GM19452 (cell line): ENCODE results near the gene C13orf42.
A peak's percentile ranks its signal among the peaks of the same experiment; 100 is the strongest.
"Not testable (repeated sequence)": the region's sequence is repeated elsewhere in the genome, so short reads cannot be mapped to it uniquely, and the experiment has no call there.

Experiments
- ATAC-seq: cut with Tn5 transposase; IDR thresholded peaks from one replicate; pipeline ENCODE4 v1.9.1; 2021; ENCODE audit not compliant: unreplicated experiment

The C13orf42 gene

DNA sequence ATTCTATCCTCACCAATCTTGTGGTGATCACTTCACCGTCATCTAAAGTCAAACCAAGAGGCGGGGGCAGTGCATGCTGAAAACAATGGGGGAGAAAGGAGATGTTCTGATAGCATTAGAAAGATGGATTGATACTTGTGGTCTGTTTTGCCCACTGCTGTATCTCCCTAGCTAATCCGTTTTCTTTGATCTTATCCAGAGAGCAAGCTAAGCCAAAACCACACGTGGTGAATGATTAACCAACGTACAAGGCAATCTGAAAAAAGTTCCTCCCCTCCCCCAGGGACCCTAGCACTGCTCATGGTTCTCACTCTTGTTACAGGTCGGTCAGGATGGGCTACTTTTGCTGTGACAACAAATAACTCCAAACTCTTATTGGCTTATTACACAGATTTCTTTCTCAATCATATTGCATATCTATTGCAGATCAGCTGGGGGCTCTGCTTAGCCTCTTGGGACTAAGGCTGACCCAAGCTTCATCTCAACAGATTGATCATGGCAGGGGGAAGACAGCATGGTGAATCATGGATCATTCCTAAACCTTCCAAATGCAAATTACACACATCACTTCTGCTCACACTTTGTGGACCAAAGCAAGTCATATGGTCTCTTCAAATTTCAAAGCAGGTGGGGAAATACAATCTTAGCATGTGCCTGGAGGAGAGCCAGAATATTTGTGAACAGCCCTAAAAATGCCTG is 11.9 kb upstream of the C13orf42 start:
- ATAC-seq, result no peak

DNA sequence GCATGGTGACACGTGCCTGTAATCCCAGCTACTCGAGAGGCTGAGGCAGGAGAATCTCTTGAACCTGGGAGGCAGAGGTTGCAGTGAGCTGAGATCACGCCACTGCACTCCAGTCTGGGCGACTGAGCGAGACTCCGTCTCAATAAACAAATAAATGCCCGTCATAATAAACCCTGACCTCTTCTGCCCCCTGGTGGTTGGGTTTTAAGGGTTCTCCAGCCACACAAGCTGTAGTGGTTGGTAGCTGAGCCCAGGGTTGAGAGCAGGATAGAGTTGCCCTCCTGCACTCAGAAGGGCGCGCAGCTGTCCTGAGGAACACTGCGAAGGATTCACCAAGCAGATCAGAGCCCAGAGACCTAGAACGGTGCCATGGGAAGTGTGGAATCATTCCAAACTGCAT is 9.8 kb upstream of the C13orf42 start:
- not testable (repeated sequence) for ATAC-seq

DNA sequence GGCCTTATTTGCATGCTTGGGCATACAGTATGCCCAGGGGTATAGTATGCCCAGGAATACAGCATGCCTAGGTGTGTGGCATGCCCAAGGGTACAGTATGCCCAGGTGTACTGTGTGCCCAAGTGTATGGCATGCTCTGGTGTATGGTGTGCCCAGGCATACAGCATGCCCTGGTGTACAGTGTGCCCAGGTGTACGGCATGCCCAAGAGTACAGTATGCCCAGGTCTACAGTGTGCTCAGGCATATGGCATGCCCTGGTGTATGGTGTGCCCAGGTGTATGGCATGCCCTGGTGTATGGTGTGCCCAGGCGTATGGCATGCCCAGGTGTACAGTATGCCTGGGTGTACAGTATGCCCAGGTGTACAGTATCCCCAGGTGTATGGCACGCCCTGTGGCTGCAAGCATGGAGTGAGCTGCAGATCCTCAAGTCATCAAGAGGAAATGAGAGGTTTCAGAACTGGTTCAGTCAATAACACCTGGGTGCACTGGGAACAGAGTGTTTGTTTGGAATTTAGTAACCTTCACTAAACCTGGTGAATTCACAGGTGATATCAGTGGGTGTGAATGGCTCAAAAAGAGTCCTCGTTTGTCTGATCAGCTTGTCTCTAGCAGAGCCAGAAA is 7.8 kb upstream of the C13orf42 start:
- no peak for ATAC-seq

DNA sequence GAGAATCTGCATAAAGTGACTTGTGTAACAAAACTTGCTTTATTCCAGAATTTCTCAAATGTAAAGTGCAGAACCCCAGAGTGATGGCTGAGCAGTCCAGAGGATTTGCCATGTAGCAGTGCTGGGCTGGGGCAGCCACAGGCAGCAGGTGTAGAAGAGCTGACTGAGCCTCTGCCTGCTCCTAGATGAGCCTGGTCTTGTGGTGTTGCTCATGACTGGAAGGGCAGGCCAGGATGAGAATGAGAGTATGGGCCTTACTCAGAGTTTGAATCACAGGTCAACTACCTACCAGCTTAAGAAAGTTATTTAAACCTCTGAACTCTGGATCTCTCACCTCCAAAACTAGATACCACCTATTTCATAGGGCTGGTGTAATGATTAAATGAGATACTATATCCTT is 2.9 kb upstream of the C13orf42 start:
- ATAC-seq, result no peak

DNA sequence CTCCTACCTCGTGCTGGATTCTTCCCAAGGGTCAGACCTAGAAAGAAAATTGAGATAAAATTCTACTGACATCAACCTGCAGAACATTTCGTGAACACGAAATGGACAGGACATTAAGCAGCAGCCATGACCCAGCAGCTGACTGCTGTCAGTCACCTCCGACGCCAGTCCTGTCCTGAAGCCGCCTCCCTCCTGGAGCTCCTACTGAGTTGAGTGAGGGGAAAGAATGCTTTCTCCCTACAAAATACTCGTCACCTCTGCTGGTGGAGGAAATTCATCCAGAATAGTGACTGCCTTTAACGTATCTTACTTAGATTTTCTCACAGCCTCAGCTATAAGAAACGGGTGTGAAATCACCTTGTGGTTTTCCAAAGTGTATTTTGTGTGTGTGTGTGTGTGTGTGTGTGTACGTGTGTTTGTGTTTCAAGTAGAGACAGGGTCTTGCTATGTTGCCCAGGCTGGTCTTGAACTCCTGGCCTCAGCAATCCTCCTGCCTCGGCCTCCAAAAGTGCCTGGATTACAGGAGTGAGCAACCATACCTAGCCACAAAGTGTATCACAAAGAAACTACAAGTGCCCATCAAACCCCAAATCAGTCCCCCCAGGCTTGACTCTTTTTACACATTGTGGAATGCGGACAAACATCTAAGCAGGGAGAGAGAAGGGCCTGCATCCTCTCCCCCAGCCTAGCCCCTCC is 2.3 kb upstream of the C13orf42 start:
- no peak for ATAC-seq

DNA sequence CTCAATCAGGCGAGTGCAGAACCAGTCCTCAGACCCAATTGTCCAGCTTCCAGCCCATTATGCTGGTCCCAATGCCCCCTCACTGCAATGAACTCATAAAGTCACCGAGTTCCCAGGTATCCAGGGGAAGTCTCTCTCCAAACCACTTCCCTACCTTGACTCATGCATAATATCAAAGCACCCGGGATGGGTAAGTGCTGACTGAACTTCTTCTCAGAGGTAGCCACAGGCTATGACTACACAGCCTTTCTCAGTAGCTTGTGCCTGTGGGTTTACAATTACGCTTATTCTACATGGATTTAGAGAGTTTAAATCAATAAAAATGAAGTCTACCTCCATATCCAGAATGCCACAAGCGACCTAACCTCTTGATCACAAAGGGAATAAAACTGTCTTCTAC is 1.7 kb upstream of the C13orf42 start:
- no peak for ATAC-seq

DNA sequence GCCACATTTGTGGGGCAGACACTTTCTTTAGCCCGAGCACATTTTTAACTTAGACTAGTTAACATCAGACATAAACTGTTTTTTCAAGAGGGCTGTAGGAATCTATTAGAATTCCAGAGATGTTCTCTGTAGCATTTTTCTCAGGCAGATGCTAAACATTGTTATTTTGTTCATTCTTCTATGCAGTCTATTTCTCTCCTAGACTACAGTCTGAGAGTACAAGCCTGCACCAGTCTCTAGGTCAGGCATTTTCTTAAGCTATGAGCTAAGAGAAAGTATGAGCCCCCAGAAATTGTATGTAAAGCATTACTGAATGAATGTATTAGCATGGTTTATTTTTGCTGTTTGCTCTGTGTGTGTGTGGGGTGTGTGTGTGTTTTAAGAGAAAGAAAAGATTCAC is 923 bp upstream of the C13orf42 start:
- no peak for ATAC-seq

DNA sequence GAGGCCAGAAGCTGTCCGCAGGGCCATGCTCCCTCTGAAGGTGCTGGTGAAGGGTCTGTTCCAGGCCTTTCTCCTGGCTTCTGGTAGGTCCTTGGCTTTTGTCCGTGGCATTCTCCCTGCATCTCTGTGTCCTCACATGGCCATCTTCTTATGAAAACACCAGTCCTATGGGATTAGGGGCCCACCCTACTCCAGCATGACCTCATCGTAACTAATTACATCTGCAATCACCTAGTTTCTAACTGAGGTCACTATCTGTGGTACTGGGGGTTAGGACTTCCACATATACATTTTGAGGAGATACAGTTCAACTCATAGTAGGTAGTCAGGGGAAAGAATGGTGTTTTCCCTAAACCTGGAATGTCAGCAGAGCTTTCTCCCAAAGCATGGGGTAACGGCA is 3.1 kb downstream of the C13orf42 start:
- no peak for ATAC-seq

DNA sequence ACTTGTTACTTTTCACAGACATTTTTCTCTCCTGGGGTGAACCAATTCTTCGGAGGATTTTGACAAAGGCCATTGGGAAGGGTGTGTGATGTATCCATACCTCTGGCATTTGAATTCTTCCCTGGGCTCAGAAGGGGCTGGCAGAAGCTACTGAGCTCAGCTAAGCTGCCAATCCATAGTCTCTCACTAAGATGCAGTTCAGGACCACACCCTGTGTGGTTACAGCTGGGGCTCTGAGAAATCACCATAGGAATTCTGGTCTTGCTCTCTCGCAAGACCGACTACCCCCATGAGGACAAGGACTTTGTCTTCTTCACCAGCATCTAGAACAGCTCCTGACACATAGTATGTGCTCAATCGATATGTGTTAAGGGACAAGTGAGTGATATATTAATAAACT is 6.0 kb downstream of the C13orf42 start:
- ATAC-seq, result no peak

DNA sequence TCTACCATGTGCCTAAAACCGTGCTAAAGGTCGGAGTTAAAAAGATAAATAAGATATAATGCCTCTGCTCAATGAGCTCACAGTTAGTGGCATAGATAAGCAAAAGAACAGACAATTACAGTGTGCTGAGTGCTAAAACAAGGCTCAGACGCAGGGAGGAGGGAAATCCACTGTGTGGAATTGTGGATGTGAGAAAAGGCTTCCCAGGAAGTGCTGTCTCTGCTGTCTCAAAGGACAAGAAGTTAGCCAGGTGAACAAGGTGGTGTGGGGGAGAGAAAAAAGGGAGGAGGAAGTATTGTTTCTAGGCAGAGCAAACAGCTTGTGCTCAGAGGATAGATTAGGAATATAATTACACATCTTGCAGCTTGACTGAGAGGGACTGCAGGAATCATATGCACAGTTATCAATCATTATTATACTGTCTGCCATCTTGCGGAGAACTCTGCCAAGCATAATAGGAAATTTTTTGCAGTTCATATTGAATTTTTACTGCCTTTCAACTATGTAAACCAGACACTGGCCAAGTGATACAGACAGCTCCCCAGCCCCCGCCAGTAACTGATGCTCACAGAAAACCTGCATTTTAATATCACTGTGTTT is 9.3 kb downstream of the C13orf42 start:
- no peak for ATAC-seq

DNA sequence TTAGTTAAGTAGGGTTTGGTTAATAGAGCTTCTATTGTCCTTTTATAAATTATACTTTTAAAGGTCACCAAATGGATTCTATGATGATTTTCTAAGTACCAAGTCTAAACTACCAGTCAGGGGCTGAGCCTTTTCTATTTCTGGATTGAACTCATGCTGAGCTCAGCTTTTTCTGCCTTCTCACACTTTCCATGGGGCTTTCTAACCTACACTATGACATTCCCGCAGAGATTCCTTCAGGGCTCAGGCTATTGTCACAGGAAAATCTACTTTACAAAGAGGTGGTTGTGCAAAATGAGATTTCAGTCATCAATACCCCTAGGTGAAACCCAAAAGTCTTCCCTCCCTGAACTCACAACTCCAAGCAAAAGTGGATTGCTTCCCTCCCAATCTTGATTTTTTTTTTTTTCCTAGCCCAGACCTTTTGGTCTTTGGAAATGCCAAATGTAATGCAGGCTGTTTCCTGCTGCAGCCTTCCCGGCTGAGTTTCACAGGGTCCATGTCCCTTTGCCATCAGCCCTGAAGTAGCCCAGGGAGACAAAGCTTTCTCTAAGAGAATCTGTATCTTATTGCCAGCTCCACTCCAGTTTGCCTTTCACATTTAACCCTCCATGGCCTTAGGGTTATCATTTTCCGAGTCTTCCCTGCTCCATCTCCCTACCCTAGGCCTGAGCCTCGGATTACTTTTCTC is 13.6 kb downstream of the C13orf42 start:
- ATAC-seq, result no peak

DNA sequence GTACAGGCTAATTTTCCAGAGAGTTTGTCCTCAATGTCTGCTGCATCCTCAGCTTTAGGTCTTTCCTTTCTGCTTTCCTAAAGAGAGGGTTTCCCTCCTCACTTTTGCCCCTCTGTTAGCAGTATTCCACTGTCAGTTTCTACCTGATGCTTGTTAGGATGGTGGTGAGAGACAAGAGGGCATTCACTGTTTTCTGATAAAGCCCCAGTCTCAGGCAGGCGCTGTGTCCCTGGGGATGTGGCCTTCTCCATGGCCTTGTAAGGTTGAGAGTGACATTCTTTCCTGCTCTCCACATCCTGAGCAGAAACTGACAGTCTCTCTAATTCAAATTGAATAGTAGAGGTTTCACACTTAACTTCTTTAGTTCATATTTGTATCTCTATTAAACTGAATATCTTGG is 14.9 kb downstream of the C13orf42 start:
- no peak for ATAC-seq

DNA sequence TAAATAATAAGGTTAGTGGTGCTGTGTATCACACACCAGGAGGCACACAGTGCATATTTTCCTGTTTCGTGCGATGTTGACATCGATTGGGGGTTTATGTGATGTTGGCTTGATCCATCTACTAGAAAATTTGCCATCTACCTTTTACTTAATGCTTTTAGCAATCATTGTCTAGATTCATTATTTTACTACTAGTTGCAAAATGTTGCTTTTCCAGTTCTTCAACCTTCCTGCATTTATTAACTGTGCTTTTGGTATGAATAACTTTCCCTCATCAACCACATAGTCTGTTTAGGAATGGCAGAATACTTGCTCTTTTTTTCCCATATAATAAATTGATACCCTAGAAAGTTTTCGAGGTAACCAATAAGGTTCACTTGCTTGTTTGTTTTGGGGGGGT is 17.5 kb downstream of the C13orf42 start:
- ATAC-seq, result no peak

DNA sequence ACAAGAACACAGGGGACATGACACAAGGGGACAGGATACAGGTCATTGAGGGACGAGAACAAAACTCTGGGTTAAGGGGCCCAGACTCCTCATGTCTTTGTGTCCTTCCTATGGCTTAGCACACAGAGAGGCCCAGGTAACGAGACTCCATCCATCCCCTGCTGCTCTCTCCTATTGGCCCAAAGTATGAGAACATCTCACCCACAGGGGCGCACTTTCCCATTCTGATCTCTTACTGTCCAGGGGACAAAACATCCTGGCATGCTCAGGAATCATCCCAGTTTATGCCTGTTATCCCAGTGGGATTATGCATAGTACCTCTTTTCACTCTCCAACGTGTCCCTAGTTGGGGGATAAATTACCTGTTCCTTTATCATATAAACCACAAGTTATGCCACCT is 19.2 kb downstream of the C13orf42 start:
- ATAC-seq, result no peak

DNA sequence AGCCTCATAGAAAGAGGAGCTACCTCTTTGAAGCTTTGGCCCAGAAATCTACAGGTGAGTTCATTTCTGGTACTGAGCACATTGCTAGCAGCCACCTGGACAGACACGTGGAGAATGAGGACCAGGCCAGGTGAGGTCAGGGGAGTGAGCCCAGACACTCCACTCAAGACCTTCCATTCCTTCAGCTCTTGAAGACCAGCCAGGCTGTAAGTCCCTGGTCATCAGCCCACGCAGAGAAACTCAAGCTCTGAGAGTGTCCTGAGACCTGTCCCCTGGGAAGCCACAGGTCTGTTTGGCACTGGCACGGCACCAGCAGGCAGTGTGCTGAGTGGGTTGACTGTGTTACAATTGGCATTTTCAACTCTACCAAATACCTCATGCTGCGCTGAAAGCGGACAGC is 27.4 kb downstream of the C13orf42 start:
- ATAC-seq, result no peak

DNA sequence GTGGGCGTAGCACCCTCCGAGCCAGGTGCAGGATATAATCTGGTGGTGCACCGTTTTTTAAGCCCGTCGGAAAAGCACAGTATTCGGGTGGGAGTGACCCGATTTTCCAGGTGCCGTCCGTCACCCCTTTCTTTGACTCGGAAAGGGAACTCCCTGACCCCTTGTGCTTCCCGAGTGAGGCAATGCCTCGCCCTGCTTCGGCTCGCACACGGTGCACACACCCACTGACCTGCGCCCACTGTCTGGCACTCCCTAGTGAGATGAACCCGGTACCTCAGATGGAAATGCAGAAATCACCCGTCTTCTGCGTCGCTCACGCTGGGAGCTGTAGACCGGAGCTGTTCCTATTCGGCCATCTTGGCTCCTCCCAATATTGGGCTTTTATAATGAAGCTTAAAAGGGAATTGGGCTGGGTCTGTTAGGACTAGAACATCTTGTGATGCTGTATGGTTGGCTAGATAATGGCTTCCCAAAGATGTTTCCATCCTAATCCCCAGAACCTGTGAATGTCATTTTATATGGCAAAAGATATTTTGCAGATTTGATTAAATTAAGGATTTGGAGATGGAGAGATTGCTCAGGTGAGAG is 30.5 kb downstream of the C13orf42 start:
- not testable (repeated sequence) for ATAC-seq

DNA sequence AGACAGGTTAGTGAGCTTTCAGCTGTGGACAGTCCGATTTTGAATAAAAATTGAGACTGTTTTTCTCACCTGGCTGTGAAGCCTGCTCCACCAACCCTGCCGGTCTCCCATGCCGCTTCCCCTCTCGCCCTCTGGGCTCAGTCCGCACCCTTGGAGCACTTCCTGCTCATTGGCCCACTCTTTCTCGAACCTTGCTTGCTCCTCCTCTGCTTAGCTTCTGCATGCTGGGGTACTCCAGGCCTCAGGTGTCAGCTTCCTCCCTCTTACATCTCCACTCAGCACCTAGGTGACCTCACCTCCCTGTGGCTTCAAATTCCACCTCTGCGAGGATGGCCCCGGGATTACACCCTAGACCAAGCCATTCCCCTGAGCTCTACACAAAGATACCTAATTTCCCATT is 39.6 kb downstream of the C13orf42 start:
- ATAC-seq, result no peak

DNA sequence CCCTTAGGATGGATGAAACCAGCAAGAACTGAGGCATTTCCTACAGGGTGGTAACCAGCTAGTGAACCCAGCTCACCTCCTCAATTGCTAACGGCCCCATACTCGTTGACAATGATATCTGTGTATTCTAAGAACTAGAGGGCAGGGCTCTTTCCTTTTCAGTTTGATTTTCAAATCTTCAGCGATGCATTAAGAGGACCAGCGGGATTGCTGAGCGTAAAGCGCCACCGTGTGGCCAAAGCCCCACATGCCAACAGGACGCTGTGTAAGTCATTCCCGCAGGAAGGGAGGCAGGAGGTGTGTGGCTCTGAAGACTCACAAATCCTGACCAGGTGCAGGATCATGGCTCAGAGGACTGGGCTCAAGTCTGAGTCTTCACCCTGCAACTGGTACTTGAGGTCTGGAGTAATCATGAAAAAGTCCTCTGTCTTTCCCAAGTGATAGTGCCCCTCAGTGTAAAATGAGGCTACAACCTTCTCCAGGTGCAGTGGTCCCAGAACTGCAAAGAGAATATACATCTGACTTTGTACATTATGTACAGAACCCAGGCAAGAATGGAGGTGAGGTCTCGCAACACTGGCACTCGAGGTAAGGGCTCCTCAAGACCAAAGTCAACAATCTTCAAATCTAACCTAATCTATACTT is 40.9 kb downstream of the C13orf42 start:
- ATAC-seq, result peak; percentile 74

DNA sequence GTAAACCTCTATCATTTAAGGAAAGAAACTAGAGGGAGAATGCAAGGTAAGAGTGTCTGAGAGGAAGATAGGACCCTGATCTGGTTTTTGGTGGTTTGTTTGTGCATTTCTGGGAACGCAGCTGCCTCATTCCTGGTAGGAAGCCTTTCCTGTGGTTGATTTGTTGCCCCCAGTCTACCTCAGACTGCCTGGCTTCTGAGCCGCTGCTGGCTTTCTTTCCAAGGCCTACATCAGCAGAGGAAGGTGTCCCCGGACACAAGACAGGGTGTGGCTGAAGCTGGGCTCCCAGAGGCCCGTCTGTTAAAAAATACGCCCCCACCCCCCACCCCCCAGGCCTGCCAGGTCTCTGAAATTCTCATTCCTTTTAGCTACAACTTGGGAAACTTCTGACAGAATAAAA is 42.6 kb downstream of the C13orf42 start:
- no peak for ATAC-seq

DNA sequence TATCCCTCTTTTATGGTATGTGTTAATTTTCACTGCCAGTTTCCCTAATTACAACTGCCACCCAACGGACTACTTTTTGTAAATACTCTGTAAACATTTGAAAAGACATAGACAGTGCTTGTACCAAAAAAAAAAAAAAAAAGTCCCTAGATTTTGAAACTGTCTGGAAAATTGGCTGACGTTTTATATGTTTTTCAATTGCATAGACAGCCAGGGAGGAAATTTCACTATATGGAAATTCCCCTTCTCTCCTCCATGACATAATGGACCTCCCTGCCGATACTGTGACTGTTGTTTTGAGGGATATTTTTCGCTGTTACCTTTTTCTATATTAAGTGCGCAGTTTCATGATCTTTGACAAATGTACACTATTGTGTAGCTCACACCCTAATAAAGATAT is 43.4 kb downstream of the C13orf42 start:
- no peak for ATAC-seq
